K562 (cell line): ENCODE data around the gene TBC1D25. TPM values are rescaled to one million over a fixed set of nuclear protein-coding genes. Genes with fewer than 3 reads are reported as not detected.

Experiments
- ATAC-seq: fragments of 200-7000 bp; cut with Tn5 transposase; 3 replicates; pipeline ENCODE4 v1.9.1; 2020; ENCODE audit warnings: moderate library complexity
- BruUV-seq: library from RNA; stranded (reverse); fragments of 400-500 nt; replicated peaks from 2 replicates; lab custom pipeline; 2021; lab: Mats Ljungman, UMichigan
- CTCF ChIA-PET: fragments of 300-600 bp; formaldehyde crosslinking; extraction: SDS; loops from one replicate; lab custom pipeline; 2021; ENCODE audit warnings: low intra/inter-chr PET ratio; lab: Yijun Ruan, JAX
- POLR2A ChIA-PET: fragments of 300-600, 350-650 bp; sonication (Branson Sonifier 250); formaldehyde crosslinking; extraction: SDS; loops from one replicate; lab custom pipeline; 2021; ENCODE audit warnings: antibody characterized with exemption, inconsistent platforms; lab: Yijun Ruan, JAX
- DNase-seq, 4 experiments: peaks; one replicate each; pipeline versions ENCODE4 v3.0.0 to v3.0.0-alpha.2; 2011 to 2018; ENCODE audit warnings: low spot score in 3 of 4, mixed read lengths in 3 of 4; ENCODE audit errors: extremely low read depth in 1 of 4
- FAIRE-seq: peaks from 2 replicates; lab custom pipeline; 2011; peaks lifted over from hg19 to GRCh38; lab: Jason Lieb, UNC
- H2AFZ ChIP-seq: 2 replicates; pipeline ENCODE4 v1.6.0; 2011; ENCODE audit warnings: low read depth, low read length, control low read depth, inconsistent platforms
- H3K27ac ChIP-seq: fragments of 200-600 bp; 3 replicates; pipeline ENCODE4 v1.8.0; 2011; ENCODE audit warnings: low read depth, mild to moderate bottlenecking, control low read depth, inconsistent platforms, low read length, moderate library complexity, mixed read lengths; ENCODE audit errors: extremely low read depth
- H3K27me3 ChIP-seq, 2 experiments: fragments of 300-600 bp in 1 of 2; 2 replicates in 1 of 2; 3 replicates in 1 of 2; pipeline versions ENCODE4 v1.6.0 to v1.8.0; 2011; ENCODE audit warnings: inconsistent platforms in 2 of 2, low read length in 2 of 2, mild to moderate bottlenecking in 1 of 2, mixed read lengths in 1 of 2, moderate library complexity in 1 of 2; ENCODE audit not compliant: control insufficient read depth in 2 of 2, insufficient read depth in 2 of 2
- H3K36me3 ChIP-seq: fragments of 300-600 bp; 3 replicates; pipeline ENCODE4 v1.8.0; 2011; ENCODE audit warnings: mild to moderate bottlenecking, low read length, inconsistent platforms; ENCODE audit not compliant: control insufficient read depth, insufficient read depth
- H3K4me1 ChIP-seq, 2 experiments: fragments of 200-600 bp in 1 of 2; replicated peaks in 1 of 2; 2 replicates in 1 of 2; 3 replicates in 1 of 2; pipeline versions ENCODE4 v1.5.1 to v1.8.0; 2011; ENCODE audit warnings: inconsistent platforms in 2 of 2, low read length in 2 of 2, mild to moderate bottlenecking in 1 of 2, mixed read lengths in 1 of 2, moderate library complexity in 1 of 2; ENCODE audit not compliant: control insufficient read depth in 2 of 2, insufficient read depth in 2 of 2
- H3K4me2 ChIP-seq: 2 replicates; pipeline ENCODE4 v1.6.1; 2011; ENCODE audit warnings: low read length, control low read depth, inconsistent platforms, mixed read lengths; ENCODE audit not compliant: insufficient read depth
- H3K4me3 ChIP-seq: fragments of 200-600 bp; sonication (generic), shearing (Covaris generic); 2 replicates; pipeline ENCODE4 v1.5.1; 2016; ENCODE audit warnings: control low read depth, inconsistent platforms
- H3K79me2 ChIP-seq: fragments of 200-600 bp; 3 replicates; pipeline ENCODE4 v1.8.0; 2011; ENCODE audit warnings: low read length, inconsistent platforms; ENCODE audit not compliant: control insufficient read depth, insufficient read depth
- H3K9ac ChIP-seq, 2 experiments: 2 replicates each; pipeline versions ENCODE4 v1.6.0 to v1.6.1; 2011; ENCODE audit warnings: low read depth in 2 of 2, low read length in 2 of 2, control low read depth in 1 of 2, inconsistent platforms in 1 of 2, mild to moderate bottlenecking in 1 of 2, mixed read lengths in 1 of 2; ENCODE audit not compliant: insufficient read depth in 1 of 2
- H3K9me1 ChIP-seq: one replicate; pipeline ENCODE4 v1.6.0; 2011; ENCODE audit warnings: inconsistent platforms, mild to moderate bottlenecking, low read length, moderate library complexity; ENCODE audit not compliant: control insufficient read depth, insufficient read depth
- H3K9me3 ChIP-seq: replicated peaks from 2 replicates; pipeline ENCODE4 v1.5.1; 2011; ENCODE audit warnings: low read depth, low read length, inconsistent platforms; ENCODE audit not compliant: control insufficient read depth, insufficient read depth
- H4K20me1 ChIP-seq: replicated peaks from 2 replicates; pipeline ENCODE4 v1.6.1; 2011; ENCODE audit warnings: low read length, inconsistent platforms, mixed read lengths; ENCODE audit not compliant: control insufficient read depth, insufficient read depth
- HNRNPLL ChIP-seq: fragments of 200-400 bp; formaldehyde crosslinking; IDR thresholded peaks from 2 replicates; pipeline ENCODE4 v1.6.1; 2017; ENCODE audit warnings: low read length, low read depth, mild to moderate bottlenecking; ENCODE audit not compliant: poor library complexity, severe bottlenecking
- RBBP5 ChIP-seq: fragments of 200-600 bp; sonication (generic); IDR thresholded peaks from 2 replicates; pipeline ENCODE4 v1.6.1; 2012; ENCODE audit warnings: borderline replicate concordance, mild to moderate bottlenecking, low read length, control low read depth, inconsistent platforms; ENCODE audit not compliant: insufficient read depth, poor library complexity, severe bottlenecking
- WGBS: fragments of 100-300 bp; shearing (Covaris generic); methylation state at CpG from one replicate; pipeline ENCODE4 v1.1.6; 2016; ENCODE audit warnings: low coverage, mixed read lengths; ENCODE audit not compliant: insufficient coverage; ENCODE audit errors: missing lambda C conversion rate; 5-methylcytosine and 5-hydroxymethylcytosine counted together
- in situ Hi-C: fragments of 300-500 bp; cut with MboI; formaldehyde crosslinking; loops from 4 replicates; pipeline ENCODE4 v1.15.0; 2018; ENCODE audit warnings: inconsistent platforms, mixed read lengths
- intact Hi-C: fragments of 100-400 bp; cut with micrococcal nuclease; formaldehyde crosslinking; loops from 2 replicates; pipeline ENCODE4 v1.14.2; 2022
- polyA plus RNA-seq, 8 experiments: library from polyadenylated mRNA; depleted of rRNA in 4 of 8; stranded (reverse) in 5 of 8; unstranded in 3 of 8; fragments of >200 nt; fragmentation: Nextera tagmentation in 2 of 8; fragmentation: Illumina TruSeq in 1 of 8; extraction: Ambion mirVana in 2 of 8; extraction: Trizol in 1 of 8; gene quantifications; 2 replicates each; pipeline versions ENCODE4 v1.2.1 to v1.2.3, GENCODE V29; 2011 to 2014; ENCODE audit warnings: inconsistent platforms in 1 of 8, missing spikeins in 1 of 8
- total RNA-seq, 7 experiments: library from RNA; depleted of rRNA in 6 of 7; stranded (reverse); fragments of >200 nt in 6 of 7; fragmentation: Illumina TruSeq in 2 of 7; extraction: Trizol in 2 of 7; gene quantifications; 2 replicates each; pipeline versions ENCODE4 v1.2.1 to v1.2.3, GENCODE V29; 2011 to 2021; ENCODE audit warnings: low replicate concordance in 1 of 7
- TF ChIP-seq, protein P1 (sequence below): fragments of 250-450 bp; sonication (Bioruptor Pico); IDR thresholded peaks from 2 replicates; pipeline ENCODE4 v1.4.0; 2020; ENCODE audit warnings: mild to moderate bottlenecking

TBC1D25 gene
- total and polyA plus RNA-seq, 9 of the 15 experiments (the other 6 are each of a cell fraction or from before 2014, with no cell fraction given), result 0.62 to 10.6 (median 3.9) TPM

DNA sequence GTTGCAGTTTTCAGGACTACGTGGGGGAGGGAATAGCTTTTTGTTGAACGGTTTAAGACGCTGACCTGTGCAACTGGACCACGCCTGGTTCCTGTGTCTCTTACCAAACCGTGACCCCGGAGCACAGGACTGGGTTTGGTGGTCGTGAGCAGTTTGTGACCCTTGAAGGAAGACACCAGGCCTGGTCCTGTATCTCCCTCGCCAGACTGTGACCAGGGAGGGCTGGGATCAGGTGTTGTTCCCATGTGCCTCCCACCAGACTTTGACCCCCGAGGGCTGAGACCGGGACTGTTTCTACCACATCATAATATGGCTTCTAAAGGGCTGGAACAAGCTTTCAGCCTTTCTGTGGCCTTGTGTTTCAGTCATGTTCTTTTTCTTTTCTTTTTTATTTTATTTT is 17.2 kb upstream of the TBC1D25 start:
- H3K36me3 ChIP-seq, result peaks cover 36% of the 10 kb centered on the region; the same call in 2 of the 3 replicates
- peaks cover 9 to 12% of the 10 kb centered on the region in 2 experiments; a peak in 3 of 5 replicates for H3K4me1 ChIP-seq
- peak in 2 of 4 experiments; percentile 31 to 40 for DNase-seq
- H3K79me2 ChIP-seq, result peaks cover 32% of the 10 kb centered on the region
- in situ Hi-C loops, result no loop called here
- H3K27me3 ChIP-seq, result no peaks in the 10 kb centered on the region
- intact Hi-C loops, result loop anchor here (10.0 kb wide), 1 partner anchor 53 kb away; the partner anchor contains the start of gene RBM3
- peak overlapping the region; percentile 97 for H3K4me2 ChIP-seq
- no peak for ATAC-seq
- TF ChIP-seq, protein P1, sequence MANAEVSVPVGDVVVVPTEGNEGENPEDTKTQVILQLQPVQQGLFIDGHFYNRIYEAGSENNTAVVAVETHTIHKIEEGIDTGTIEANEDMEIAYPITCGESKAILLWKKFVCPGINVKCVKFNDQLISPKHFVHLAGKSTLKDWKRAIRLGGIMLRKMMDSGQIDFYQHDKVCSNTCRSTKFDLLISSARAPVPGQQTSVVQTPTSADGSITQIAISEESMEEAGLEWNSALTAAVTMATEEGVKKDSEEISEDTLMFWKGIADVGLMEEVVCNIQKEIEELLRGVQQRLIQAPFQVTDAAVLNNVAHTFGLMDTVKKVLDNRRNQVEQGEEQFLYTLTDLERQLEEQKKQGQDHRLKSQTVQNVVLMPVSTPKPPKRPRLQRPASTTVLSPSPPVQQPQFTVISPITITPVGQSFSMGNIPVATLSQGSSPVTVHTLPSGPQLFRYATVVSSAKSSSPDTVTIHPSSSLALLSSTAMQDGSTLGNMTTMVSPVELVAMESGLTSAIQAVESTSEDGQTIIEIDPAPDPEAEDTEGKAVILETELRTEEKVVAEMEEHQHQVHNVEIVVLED (CRISPR knock-in tag), result no peak
- no peak for TF ChIP-seq HNRNPLL
- TF ChIP-seq RBBP5, result peak; percentile 19
- H3K4me3 ChIP-seq, result peak overlapping the region; percentile 60
- peaks cover 3% of the 10 kb centered on the region for H3K9me1 ChIP-seq
- H2AFZ ChIP-seq, result peak overlapping the region; percentile 74; the same call in 1 of the 2 replicates
- no peaks in the 10 kb centered on the region for H3K9me3 ChIP-seq
- H3K9ac ChIP-seq, result peak overlapping the region; percentile 89 to 99
- BruUV-seq, result TSS peak; percentile 76
- 0% methylated on average over 9 of the region's 10 CpGs for WGBS
- H3K27ac ChIP-seq, result peak overlapping the region; percentile 65
- ChIA-PET POLR2A (interaction anchor here (0.6 to 1.9 kb wide), 5 partner anchors 9 to 51 kb away, joined by 3 to 12 read pairs (median 3); partner anchors contain the start of gene TBC1D25), CTCF (no interaction called here)
- no peak for FAIRE-seq
- H4K20me1 ChIP-seq, result no peaks in the 10 kb centered on the region; the same call in 1 of the 2 replicates
